ENCODE data around the gene SLC27A3. TPM values are rescaled to one million over a fixed set of nuclear protein-coding genes. Genes with fewer than 3 reads are reported as not detected.
A peak's percentile ranks its signal among the peaks of the same experiment; 100 is the strongest.

The SLC27A3 gene
- total and polyA plus RNA-seq, 4 experiments from 2014 or later = 7.9 to 20.5 (median 13.7) TPM

DNA sequence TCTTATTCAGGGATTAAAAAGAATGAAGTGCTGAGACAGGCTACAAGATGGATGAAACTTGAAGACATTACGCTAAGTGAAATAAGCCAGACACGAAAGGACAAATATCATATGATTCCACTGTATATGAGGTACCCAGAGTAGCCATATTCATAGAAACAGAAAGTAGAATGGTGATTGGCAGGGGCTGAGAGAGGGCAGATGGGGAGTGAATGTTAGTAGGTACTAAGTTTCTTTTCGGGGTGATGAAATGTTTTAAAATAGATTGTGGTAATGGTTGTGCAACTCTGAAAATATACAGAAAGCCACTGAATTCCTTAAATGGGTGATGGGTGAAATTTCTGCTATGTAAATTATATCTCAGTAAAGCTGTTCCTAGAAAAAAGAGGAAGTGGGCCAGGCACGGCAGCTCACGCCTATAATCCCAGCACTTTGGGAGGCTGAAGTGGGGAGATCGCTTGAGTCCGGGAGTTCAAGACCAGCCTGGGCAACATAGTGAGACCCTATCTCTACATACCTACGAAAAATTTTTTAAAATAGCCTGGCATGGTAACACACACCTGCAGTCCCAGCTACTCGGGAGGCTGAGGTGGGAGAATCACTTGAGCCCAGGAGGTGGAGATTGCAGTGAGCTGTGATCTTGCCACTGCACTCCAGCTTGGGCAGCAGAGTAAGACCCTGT is 15.9 kb downstream of the SLC27A3 start:
- CTCF ChIA-PET (ENCODE audit: partially characterized antibody) = interaction anchor here (0.7 to 0.8 kb wide), 2 partner anchors 197 to 280 kb away, joined by 3 to 4 read pairs; no protein-coding TSS in a partner anchor
- H3K27ac Mint-ChIP-seq = peak overlapping the region in 3 of 7 donors; percentile 4 to 52 (median 21)
- intact Hi-C loops (cut with micrococcal nuclease) = no loop called here
- H3K9me3 Mint-ChIP-seq = no peaks in the 10 kb centered on the region
- DNase-seq = no peak
- H3K4me1 Mint-ChIP-seq = peaks cover 10 to 19% (median 14%) of the 10 kb centered on the region in 4 donors
- H3K4me3 ChIP-seq (ENCODE audit: low read length in 2 of 2) = no peak overlapping the region
- H3K9me3 ChIP-seq (ENCODE audit: control insufficient read depth in 1 of 2, low read length in 2 of 2) = no peaks in the 10 kb centered on the region
- no peaks in the 10 kb centered on the region for H3K36me3 ChIP-seq (ENCODE audit: insufficient read depth, low read length)
- H3K4me1 ChIP-seq (ENCODE audit: insufficient read depth, low read length) = peaks cover 12% of the 10 kb centered on the region
- peaks cover 0 to 5% of the 10 kb centered on the region in 2 donors for H3K27me3 Mint-ChIP-seq
- POLR2A ChIA-PET (ENCODE audit: partially characterized antibody) = interaction anchor here (1.0 to 1.7 kb wide), 3 partner anchors 132 to 200 kb away, joined by 3 to 6 read pairs (median 4); partner anchors contain the start of gene RPS27
- no peak overlapping the region for H3K27ac ChIP-seq (ENCODE audit: low read depth, low read length)
- peak overlapping the region in 4 of 8 donors; percentile 7 to 31 (median 23) for H3K4me3 Mint-ChIP-seq
- no peaks in the 10 kb centered on the region for H3K27me3 ChIP-seq (ENCODE audit: insufficient read depth, low read length)
- H3K36me3 Mint-ChIP-seq = no peaks in the 10 kb centered on the region

DNA sequence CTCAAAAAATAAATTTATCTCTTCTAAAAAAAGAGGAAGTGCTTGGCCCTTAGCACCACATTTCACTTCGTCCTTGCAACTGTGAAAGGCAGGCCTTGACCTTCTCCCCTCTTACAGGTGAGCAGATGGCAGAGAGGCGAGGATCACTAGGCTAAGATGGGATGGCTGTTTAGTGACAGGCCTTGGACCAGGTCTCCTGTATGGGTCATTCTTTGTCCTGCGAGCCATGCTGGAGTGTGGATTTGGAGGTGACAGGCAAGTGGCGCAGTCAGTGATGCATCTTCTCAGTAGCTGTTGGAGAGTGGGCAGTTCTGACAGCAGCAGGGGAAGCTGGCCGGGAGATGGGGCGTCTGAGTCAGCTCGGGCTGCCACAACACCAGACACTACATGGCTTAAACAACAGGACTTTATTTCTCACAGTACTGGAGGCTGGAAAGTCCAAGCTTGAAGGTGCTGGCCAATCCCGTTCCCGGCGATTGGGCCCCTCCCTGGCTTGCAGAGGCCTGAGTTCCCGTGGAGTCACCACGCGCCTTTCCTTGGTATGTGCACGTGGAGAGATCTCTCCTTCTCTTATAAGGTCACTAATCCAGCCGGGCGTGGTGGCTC is 16.5 kb downstream of the SLC27A3 start:
- Histone ChIP-seq H3K4me3 (ENCODE audit: low read length in 2 of 2) (no peak overlapping the region), H3K27me3 (ENCODE audit: insufficient read depth, low read length) (no peaks in the 10 kb centered on the region), H3K36me3 (ENCODE audit: insufficient read depth, low read length) (no peaks in the 10 kb centered on the region), H3K4me1 (ENCODE audit: insufficient read depth, low read length) (peaks cover 12% of the 10 kb centered on the region), H3K27ac (ENCODE audit: low read depth, low read length) (no peak overlapping the region), H3K9me3 (ENCODE audit: control insufficient read depth in 1 of 2, low read length in 2 of 2) (no peaks in the 10 kb centered on the region)
- H3K4me1 Mint-ChIP-seq = peaks cover 10 to 21% (median 16%) of the 10 kb centered on the region in 4 donors
- H3K27me3 Mint-ChIP-seq = peaks cover 0 to 4% of the 10 kb centered on the region in 2 donors
- CTCF ChIA-PET (ENCODE audit: partially characterized antibody) = no interaction called here
- intact Hi-C loops (cut with micrococcal nuclease) = no loop called here
- no peaks in the 10 kb centered on the region for H3K9me3 Mint-ChIP-seq
- H3K36me3 Mint-ChIP-seq = no peaks in the 10 kb centered on the region
- DNase-seq = no peak
- POLR2A ChIA-PET (ENCODE audit: partially characterized antibody) = interaction anchor here (1.0 kb wide), 2 partner anchors 17 to 199 kb away, joined by 3 read pairs; partner anchors contain the start of genes RPS27 and SLC27A3
- H3K4me3 Mint-ChIP-seq = no peak overlapping the region
- no peak overlapping the region for H3K27ac Mint-ChIP-seq

DNA sequence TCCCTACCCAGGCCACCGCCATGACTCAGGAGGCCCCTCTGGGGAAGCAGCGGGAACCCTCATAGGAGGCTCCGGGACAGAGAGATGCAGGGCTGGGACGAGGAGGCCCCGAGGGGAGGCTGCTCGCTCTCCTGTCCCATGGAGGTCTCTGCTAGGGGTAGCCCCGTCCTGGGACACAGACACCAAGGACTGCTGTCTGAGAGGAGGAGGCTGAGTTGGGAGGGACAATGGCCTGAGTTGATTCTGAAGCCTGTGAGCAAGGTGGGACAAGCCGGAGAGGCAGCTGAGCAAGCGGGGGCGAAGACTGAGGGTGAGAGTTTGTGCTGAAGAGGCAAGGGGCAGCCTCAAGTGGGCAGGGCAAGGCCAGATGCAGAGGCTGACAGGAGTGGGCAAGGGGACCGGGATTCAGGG is 17.4 kb downstream of the SLC27A3 start:
- Histone ChIP-seq H3K36me3 (ENCODE audit: insufficient read depth, low read length) (no peaks in the 10 kb centered on the region), H3K27me3 (ENCODE audit: insufficient read depth, low read length) (no peaks in the 10 kb centered on the region), H3K4me3 (ENCODE audit: low read length in 2 of 2) (no peak overlapping the region), H3K27ac (ENCODE audit: low read depth, low read length) (no peak overlapping the region), H3K9me3 (ENCODE audit: control insufficient read depth in 1 of 2, low read length in 2 of 2) (no peaks in the 10 kb centered on the region), H3K4me1 (ENCODE audit: insufficient read depth, low read length) (peaks cover 12% of the 10 kb centered on the region)
- no peak overlapping the region for H3K4me3 Mint-ChIP-seq
- intact Hi-C loops (cut with micrococcal nuclease) = no loop called here
- peaks cover 13 to 28% (median 18%) of the 10 kb centered on the region in 4 donors for H3K4me1 Mint-ChIP-seq
- ChIA-PET POLR2A (ENCODE audit: partially characterized antibody) (interaction anchor here (1.0 kb wide), 1 partner anchor 18 kb away, joined by 3 read pairs; the partner anchor contains the start of gene SLC27A3), CTCF (ENCODE audit: partially characterized antibody) (interaction anchor here (0.7 to 1.3 kb wide), 3 partner anchors 12 to 194 kb away, joined by 3 to 5 read pairs (median 3); partner anchors contain the start of gene RAB13)
- H3K36me3 Mint-ChIP-seq = no peaks in the 10 kb centered on the region
- H3K9me3 Mint-ChIP-seq = no peaks in the 10 kb centered on the region
- DNase-seq = no peak
- peaks cover 0 to 4% of the 10 kb centered on the region in 2 donors for H3K27me3 Mint-ChIP-seq
- H3K27ac Mint-ChIP-seq = peak overlapping the region in 1 of 7 donors; percentile 10

DNA sequence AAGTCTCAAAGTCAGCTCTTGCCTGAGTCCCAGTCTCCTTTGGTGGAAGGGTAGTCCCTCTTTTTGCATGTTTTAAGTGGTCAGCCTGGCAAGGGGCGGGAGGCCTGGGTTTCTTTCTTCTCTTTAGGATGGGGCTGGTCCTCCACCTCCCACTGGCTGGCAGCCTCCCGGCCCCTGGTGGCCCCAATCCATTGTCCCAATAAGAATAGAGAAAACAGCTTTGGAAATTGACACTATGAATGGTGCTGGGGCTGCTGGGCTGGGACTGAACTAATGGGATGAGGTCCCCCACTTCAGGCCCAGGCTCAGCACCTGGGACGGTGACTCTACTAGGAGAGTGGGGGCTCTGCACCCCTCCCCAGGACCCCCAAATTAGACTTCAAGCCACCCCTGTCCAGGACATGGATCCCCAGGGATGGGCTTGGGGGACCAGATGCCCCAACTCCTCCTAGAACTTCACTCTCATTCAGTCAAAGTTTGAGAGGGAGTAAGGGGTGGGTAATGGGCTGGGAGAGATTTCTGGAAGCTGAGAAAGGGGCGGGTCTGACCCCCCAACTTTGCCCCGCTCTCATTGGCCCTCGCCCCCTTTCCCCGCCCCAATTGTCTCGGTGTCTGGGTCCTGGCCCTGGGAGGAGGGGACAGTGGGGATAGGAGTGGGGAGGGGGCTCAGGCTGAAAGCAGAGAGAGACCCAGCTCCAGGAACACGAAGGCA is 18.2 kb downstream of the SLC27A3 start:
- intact Hi-C loops (cut with micrococcal nuclease) = no loop called here
- H3K4me1 ChIP-seq (ENCODE audit: insufficient read depth, low read length) = peaks cover 12% of the 10 kb centered on the region

DNA sequence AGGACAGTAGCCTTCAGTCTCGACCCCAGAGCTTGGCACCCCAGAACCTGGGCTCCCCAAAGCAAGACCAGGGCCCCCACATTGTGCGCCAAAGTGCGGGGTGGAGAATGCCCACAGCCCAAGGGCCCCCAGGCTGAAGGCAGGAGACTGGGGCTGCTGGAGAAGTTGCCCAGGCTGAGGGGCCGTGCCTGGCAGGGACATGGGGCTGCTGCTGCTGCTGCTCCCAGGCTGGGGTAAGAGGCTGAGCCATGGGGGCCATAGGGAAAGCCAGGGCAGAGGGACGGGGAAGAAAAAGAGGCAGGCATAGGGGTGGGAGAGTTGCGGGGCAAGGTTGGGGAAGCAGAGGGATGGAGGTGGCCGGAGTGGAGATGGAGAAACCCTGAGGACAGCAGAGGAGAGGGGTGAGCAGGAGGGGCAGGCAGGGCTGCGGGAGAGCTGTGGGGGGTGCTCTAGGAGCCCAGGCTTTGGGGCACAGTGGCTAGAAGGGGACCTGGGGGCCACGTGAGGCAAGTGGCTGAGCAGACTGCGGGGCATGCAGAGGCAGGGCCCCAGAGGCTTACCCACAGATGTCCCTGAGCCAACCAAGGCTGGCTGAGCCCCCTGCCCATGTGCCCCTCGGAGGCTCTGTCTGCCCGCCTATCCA is 18.9 kb downstream of the SLC27A3 start:
- intact Hi-C loops (cut with micrococcal nuclease) = no loop called here
- no peaks in the 10 kb centered on the region for H3K9me3 Mint-ChIP-seq
- no peak overlapping the region for H3K4me3 ChIP-seq (ENCODE audit: low read length in 2 of 2)
- peak overlapping the region in 1 of 8 donors; percentile 9 for H3K4me3 Mint-ChIP-seq
- no peaks in the 10 kb centered on the region for H3K27me3 ChIP-seq (ENCODE audit: insufficient read depth, low read length)
- H3K27ac ChIP-seq (ENCODE audit: low read depth, low read length) = no peak overlapping the region
- no peaks in the 10 kb centered on the region for H3K36me3 ChIP-seq (ENCODE audit: insufficient read depth, low read length)
- DNase-seq = no peak
- no peaks in the 10 kb centered on the region for H3K36me3 Mint-ChIP-seq
- ChIA-PET POLR2A (ENCODE audit: partially characterized antibody) (interaction anchor here (1.3 to 1.6 kb wide), 2 partner anchors 11 to 193 kb away, joined by 3 to 4 read pairs; partner anchors contain the start of gene RAB13), CTCF (ENCODE audit: partially characterized antibody) (interaction anchor here (1.3 to 9.6 kb wide), 2 partner anchors 192 to 194 kb away, joined by 5 to 169 read pairs; partner anchors contain the start of genes RAB13 and RPS27)
- peaks cover 12% of the 10 kb centered on the region for H3K4me1 ChIP-seq (ENCODE audit: insufficient read depth, low read length)
- H3K27me3 Mint-ChIP-seq = peaks cover 0 to 4% of the 10 kb centered on the region in 2 donors
- no peaks in the 10 kb centered on the region for H3K9me3 ChIP-seq (ENCODE audit: control insufficient read depth in 1 of 2, low read length in 2 of 2)
- H3K27ac Mint-ChIP-seq = no peak overlapping the region
- H3K4me1 Mint-ChIP-seq = peaks cover 13 to 28% (median 18%) of the 10 kb centered on the region in 4 donors

More for the DNA sequence above, 18.2 kb downstream of the SLC27A3 start:
- Mint-ChIP-seq H3K9me3 (no peaks in the 10 kb centered on the region), H3K27me3 (peaks cover 0 to 4% of the 10 kb centered on the region in 2 donors), H3K27ac (no peak overlapping the region), H3K4me3 (no peak overlapping the region), H3K4me1 (peaks cover 13 to 28% (median 18%) of the 10 kb centered on the region in 4 donors), H3K36me3 (no peaks in the 10 kb centered on the region)
- H3K4me3 ChIP-seq (ENCODE audit: low read length in 2 of 2) = no peak overlapping the region
- ChIA-PET POLR2A (ENCODE audit: partially characterized antibody) (interaction anchor here (1.3 to 1.6 kb wide), 2 partner anchors 10 to 193 kb away, joined by 3 to 4 read pairs; partner anchors contain the start of gene RAB13), CTCF (ENCODE audit: partially characterized antibody) (interaction anchor here (1.0 to 1.3 kb wide), 2 partner anchors 12 to 193 kb away, joined by 3 to 5 read pairs; partner anchors contain the start of gene RAB13)
- H3K27ac ChIP-seq (ENCODE audit: low read depth, low read length) = no peak overlapping the region
- H3K36me3 ChIP-seq (ENCODE audit: insufficient read depth, low read length) = no peaks in the 10 kb centered on the region
- no peak for DNase-seq
- H3K27me3 ChIP-seq (ENCODE audit: insufficient read depth, low read length) = no peaks in the 10 kb centered on the region
- H3K9me3 ChIP-seq (ENCODE audit: control insufficient read depth in 1 of 2, low read length in 2 of 2) = no peaks in the 10 kb centered on the region

DNA sequence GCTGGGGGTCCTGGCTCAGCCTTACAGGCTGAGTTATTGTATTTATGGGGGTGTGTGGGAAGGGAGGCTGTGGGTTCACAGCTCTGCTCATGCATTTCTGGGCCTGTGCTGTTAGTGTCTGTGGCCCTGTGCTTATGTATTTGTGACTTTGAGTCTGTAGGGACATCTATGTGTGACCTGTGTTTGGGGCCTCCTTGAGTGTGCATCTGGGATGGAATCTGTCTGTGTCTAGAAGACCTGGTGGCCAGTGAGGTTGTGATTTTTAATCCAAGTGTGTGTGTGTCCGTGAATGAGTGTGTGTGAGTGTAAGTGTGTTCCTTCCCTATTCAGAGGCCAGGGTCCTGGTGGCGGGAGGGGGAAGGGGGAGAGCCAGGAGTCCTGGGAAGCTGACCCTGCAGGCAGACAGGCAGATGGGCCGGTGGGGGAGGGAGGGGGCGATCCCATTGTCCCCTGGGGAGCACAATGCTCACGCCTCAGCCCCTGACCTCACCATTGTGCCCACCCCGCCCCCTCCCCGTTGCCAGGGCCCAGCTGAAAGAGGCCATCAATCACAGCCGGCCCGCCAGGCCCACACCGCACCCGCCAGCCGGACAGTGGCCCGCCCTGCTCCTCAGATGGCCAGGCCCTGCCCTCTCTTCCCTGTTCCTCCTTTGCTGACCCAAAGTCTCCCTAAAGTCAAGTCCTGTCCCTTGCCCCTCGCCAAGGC is 19.6 kb downstream of the SLC27A3 start:
- CTCF ChIA-PET (ENCODE audit: partially characterized antibody) = interaction anchor here (9.6 kb wide), 1 partner anchor 193 kb away, joined by 169 read pairs; the partner anchor contains the start of genes RAB13 and RPS27
- POLR2A ChIA-PET (ENCODE audit: partially characterized antibody) = interaction anchor here (1.3 to 1.6 kb wide), 2 partner anchors 12 to 192 kb away, joined by 3 to 4 read pairs; partner anchors contain the start of gene RAB13
- intact Hi-C loops (cut with micrococcal nuclease) = no loop called here

More for the DNA sequence above, 19.6 kb downstream of the SLC27A3 start:
- no peaks in the 10 kb centered on the region for H3K9me3 ChIP-seq (ENCODE audit: control insufficient read depth in 1 of 2, low read length in 2 of 2)
- no peaks in the 10 kb centered on the region for H3K9me3 Mint-ChIP-seq
- no peak overlapping the region for H3K4me3 ChIP-seq (ENCODE audit: low read length in 2 of 2)
- peaks cover 11 to 24% (median 16%) of the 10 kb centered on the region in 4 donors for H3K4me1 Mint-ChIP-seq
- H3K27me3 ChIP-seq (ENCODE audit: insufficient read depth, low read length) = no peaks in the 10 kb centered on the region
- peak overlapping the region in 1 of 7 donors; percentile 10 for H3K27ac Mint-ChIP-seq
- no peak overlapping the region for H3K4me3 Mint-ChIP-seq
- H3K36me3 Mint-ChIP-seq = no peaks in the 10 kb centered on the region
- H3K4me1 ChIP-seq (ENCODE audit: insufficient read depth, low read length) = peaks cover 6% of the 10 kb centered on the region
- no peak for DNase-seq
- H3K27ac ChIP-seq (ENCODE audit: low read depth, low read length) = no peak overlapping the region
- peaks cover 0 to 4% of the 10 kb centered on the region in 2 donors for H3K27me3 Mint-ChIP-seq
- no peaks in the 10 kb centered on the region for H3K36me3 ChIP-seq (ENCODE audit: insufficient read depth, low read length)
